Heart left ventricle (tissue), 16 donors: ENCODE measurements around the gene IL3RA. TPM values are rescaled to one million over a fixed set of nuclear protein-coding genes. Genes with fewer than 3 reads are reported as not detected.
"Not testable (repeated sequence)": the region's sequence is repeated elsewhere in the genome, so short reads cannot be mapped to it uniquely, and the experiment has no call there.

Experiments
- ATAC-seq, 4 donors: fragments of 200-7000 bp; cut with Tn5 transposase; one replicate each; pipeline ENCODE4 v1.9.1; 2020 to 2022; ENCODE audit warnings: moderate library complexity in 4 of 4, mild to moderate bottlenecking in 3 of 4, moderate number of reproducible peaks in 1 of 4
- DNase-seq, 5 donors: peaks; one replicate each; pipeline ENCODE4 v3.0.0-alpha.2; 2020
- H3K27ac ChIP-seq, 12 donors: fragments of 200-600 bp; sonication (generic) in 4 of 12; one replicate each; pipeline versions ENCODE4 v1.5.0 to v1.8.0; 2016 to 2022; ENCODE audit warnings: mild to moderate bottlenecking in 2 of 12
- H3K27me3 ChIP-seq, 9 donors: fragments of 200-600 bp; sonication (generic) in 2 of 9; one replicate each; pipeline versions ENCODE4 v1.5.1 to v1.8.0; 2016 to 2022; ENCODE audit warnings: mild to moderate bottlenecking in 3 of 9
- H3K36me3 ChIP-seq, 9 donors: fragments of 200-600 bp; sonication (generic) in 2 of 9; one replicate each; pipeline versions ENCODE4 v1.5.0 to v1.8.0; 2018 to 2022; ENCODE audit warnings: mild to moderate bottlenecking in 2 of 9
- H3K4me1 ChIP-seq, 12 donors: fragments of 200-600 bp; sonication (generic) in 4 of 12; one replicate each; pipeline versions ENCODE4 v1.5.0 to v1.8.0; 2016 to 2022; ENCODE audit warnings: mild to moderate bottlenecking in 3 of 12
- H3K4me3 ChIP-seq, 12 donors: fragments of 200-600 bp; sonication (generic) in 4 of 12; one replicate each; pipeline versions ENCODE4 v1.5.0 to v1.8.0; 2017 to 2022; ENCODE audit warnings: mild to moderate bottlenecking in 9 of 12, moderate library complexity in 4 of 12
- H3K9me3 ChIP-seq, 12 donors: fragments of 200-600 bp; sonication (generic) in 4 of 12; one replicate each; pipeline versions ENCODE4 v1.5.0 to v1.8.0; 2016 to 2022; ENCODE audit warnings: mild to moderate bottlenecking in 1 of 12
- CTCF ChIP-seq, 12 donors: fragments of 200-600 bp; sonication (generic) in 4 of 12; IDR thresholded peaks; one replicate each; pipeline versions ENCODE4 v1.5.0 to v1.8.0; 2018 to 2022; ENCODE audit warnings: antibody characterized with exemption in 12 of 12, mild to moderate bottlenecking in 5 of 12
- POLR2A ChIP-seq, 2 donors: fragments of 450-650 bp; IDR thresholded peaks; one replicate each; pipeline ENCODE4 v1.6.1; 2017; ENCODE audit warnings: antibody characterized with exemption in 2 of 2, mild to moderate bottlenecking in 2 of 2, moderate library complexity in 2 of 2
- WGBS, 4 donors: extraction: QIAGEN DNeasy Blood & Tissue Kit in 2 of 4; methylation state at CpG; one replicate each; pipeline versions ENCODE4 v1.1.5 to v1.1.7; 2013 to 2018; 5-methylcytosine and 5-hydroxymethylcytosine counted together
- intact Hi-C, 10 donors: fragments of 100-400 bp; cut with DNase I; formaldehyde crosslinking; loops; one replicate each; pipeline versions ENCODE4 v1.11.1 to v1.14.2; 2022
- polyA plus RNA-seq, 2 donors: library from polyadenylated mRNA; stranded (reverse); fragments of 200-250 nt; gene quantifications; one replicate each; pipeline ENCODE4 v1.2.3, GENCODE V29; 2013
- total RNA-seq, 9 donors: library from RNA; depleted of rRNA in 2 of 9; stranded (reverse); fragments of >200 nt in 2 of 9; fragmentation: NEBNext Ultra II Directional in 3 of 9; extraction: Animal tissue kit (Norgen Biotek cat#: 25700) in 3 of 9; gene quantifications; one replicate each; pipeline versions ENCODE4 v1.1.0 to v1.2.4, GENCODE V29; 2016 to 2023
- donor health status: ischemic (EF 13 %, LVEDD 7.1; RV severe dilation, severe dysfunction).
- donor health status: healthy with polysubstance abuse.
- donor health status: DM: no; HTN: yes; CAD: no.
- donor health status: DM: no; HTN: no; CAD: no.
- donor health status: ischemic (EF 25% LVEDD 6.9; RV normal size, moderate dysfunction).
- donor health status: ischemic (EF 25% LVEDD 5.7; RV mildly dilated, moderate dysfunction).
- donor health status: healthy.
- donor health status: DM: yes; HTN: yes; CAD: no.
- donor health status: ischemic (EF 35%, LVEDD 5.7; RV mildly dilated, moderate dysfunction).
- donor health status: nonischemic (EF 11% LVEDD 7.7; RV severe dilation, severe dysfunction).
- donor health status: DM: yes; HTN: yes; CAD: no.
- donor health status: PGD.
- donor health status: ischemic (EF 29% LVEDD 5.4; RV normal size, mild dysfunction).
- donor health status: nonischemic (EF 23%, LVEDD 6.1; RV moderate dilation, normal function).

The IL3RA gene
- total and polyA plus RNA-seq, 11 donors = 3.2 to 20.4 (median 4.7) TPM

GRCh38 chrX:1341545-1342184 is 5.1 kb downstream of the IL3RA start:
- H3K4me1 ChIP-seq = peaks cover 0 to 10% (median 1%) of the 10 kb centered on the region in 12 donors
- peaks cover 0 to 17% (median 9%) of the 10 kb centered on the region in 12 donors for H3K9me3 ChIP-seq
- H3K27ac ChIP-seq = no peak overlapping the region
- intact Hi-C loops = no loop called here
- no peak for ATAC-seq
- H3K27me3 ChIP-seq = no peaks in the 10 kb centered on the region
- H3K36me3 ChIP-seq = peaks cover 0 to 19% (median 5%) of the 10 kb centered on the region in 9 donors
- DNase-seq = peak in 1 of 5 donors; percentile 18
- TF ChIP-seq POLR2A (IDR thresholded peaks at IDR 0.05) (no peak), CTCF (IDR thresholded peaks at IDR 0.05) (no peak)
- 82 to 86% (median 82%) methylated on average over 22 of the region's 22 CpGs for WGBS, 4 donors
- H3K4me3 ChIP-seq = no peak overlapping the region

- H3K36me3 ChIP-seq = peaks cover 0 to 29% (median 13%) of the 10 kb centered on the region in 9 donors
- intact Hi-C loops = loop anchor here in 1 of 10 donors (5.0 kb wide), 1 partner anchor 103 kb away; the partner anchor contains the start of gene ASMTL
- 92 to 96% (median 94%) methylated on average over 15 of the region's 15 CpGs for WGBS, 4 donors
- H3K27me3 ChIP-seq, ATAC-seq, H3K9me3 ChIP-seq, H3K4me3 ChIP-seq, H3K27ac ChIP-seq, H3K4me1 ChIP-seq: not testable (repeated sequence)
- DNase-seq = peak in 1 of 5 donors; percentile 3
Measured at GRCh38 chrX:1349606-1350005, 13.0 kb downstream of the IL3RA start.

DNA sequence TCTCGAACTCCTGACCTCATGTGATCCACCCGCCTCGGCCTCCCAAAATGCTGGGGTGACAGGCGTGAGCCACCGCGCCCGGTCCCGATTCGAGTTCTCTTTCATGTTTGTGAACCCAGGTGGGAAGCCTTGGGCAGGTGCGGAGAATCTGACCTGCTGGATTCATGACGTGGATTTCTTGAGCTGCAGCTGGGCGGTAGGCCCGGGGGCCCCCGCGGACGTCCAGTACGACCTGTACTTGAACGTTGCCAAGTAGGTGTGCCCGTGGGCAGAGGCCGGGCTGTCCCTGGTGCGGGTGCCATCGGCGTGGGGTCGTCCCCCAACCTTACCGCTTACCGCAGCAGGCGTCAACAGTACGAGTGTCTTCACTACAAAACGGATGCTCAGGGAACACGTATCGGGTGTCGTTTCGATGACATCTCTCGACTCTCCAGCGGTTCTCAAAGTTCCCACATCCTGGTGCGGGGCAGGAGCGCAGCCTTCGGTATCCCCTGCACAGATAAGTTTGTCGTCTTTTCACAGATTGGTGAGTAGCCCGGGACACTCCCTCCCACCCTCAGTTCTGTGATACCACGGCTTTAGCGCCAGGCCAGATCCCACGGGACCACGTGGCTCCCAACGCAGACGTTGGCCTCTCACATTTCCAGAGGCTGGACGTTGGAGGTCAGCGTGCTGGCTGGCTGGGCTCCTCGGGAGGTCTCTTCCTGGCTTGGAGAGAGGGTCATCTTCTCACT is 15.6 kb downstream of the IL3RA start:
- peak in 2 of 4 donors; percentile 25 to 31 for ATAC-seq
- H3K4me3 ChIP-seq = no peak overlapping the region
- WGBS, 4 donors = 91 to 98% (median 93%) methylated on average over 44 to 49 of the region's 49 CpGs
- intact Hi-C loops = no loop called here
- H3K36me3 ChIP-seq = peaks cover 0 to 24% (median 9%) of the 10 kb centered on the region in 9 donors
- H3K27me3 ChIP-seq = no peaks in the 10 kb centered on the region
- H3K27ac ChIP-seq = no peak overlapping the region
- peak in 1 of 5 donors; percentile 47 for DNase-seq
- H3K9me3 ChIP-seq = no peaks in the 10 kb centered on the region
- peaks cover 0 to 5% (median 0%) of the 10 kb centered on the region in 12 donors for H3K4me1 ChIP-seq
- TF ChIP-seq CTCF (IDR thresholded peaks at IDR 0.05) = no peak
- no peak for TF ChIP-seq POLR2A (IDR thresholded peaks at IDR 0.05)

- Histone ChIP-seq H3K4me3 (no peak overlapping the region), H3K27ac (no peak overlapping the region), H3K9me3 (peaks cover 0 to 16% (median 6%) of the 10 kb centered on the region in 12 donors), H3K36me3 (peaks cover 0 to 44% (median 21%) of the 10 kb centered on the region in 9 donors), H3K4me1 (peaks cover 0 to 5% (median 0%) of the 10 kb centered on the region in 12 donors), H3K27me3 (no peaks in the 10 kb centered on the region)
- no peak for ATAC-seq
- no peak for TF ChIP-seq CTCF (IDR thresholded peaks at IDR 0.05)
- no peak for TF ChIP-seq POLR2A (IDR thresholded peaks at IDR 0.05)
- peak in 1 of 5 donors; percentile 28 for DNase-seq
- intact Hi-C loops = no loop called here
- WGBS, 4 donors = 79 to 90% (median 87%) methylated on average over 10 to 11 of the region's 11 CpGs
Measured at GRCh38 chrX:1354036-1355019, 17.7 kb downstream of the IL3RA start.
